NCI-H1417 treated with DMSO at 0.1 percent for 48 hours (cell line): ENCODE data around the gene ARMC6.

Experiments
- DNase-seq: peaks from one replicate; lab custom pipeline; 2025; lab: John Stamatoyannopoulos, UW

The ARMC6 gene

GRCh38 chr19:19054315-19054938, 21.0 kb downstream of the ARMC6 start:
- no peak for DNase-seq

GRCh38 chr19:19054939-19055440, 21.6 kb downstream of the ARMC6 start:
- DNase-seq, result no peak

GRCh38 chr19:19055701-19056100, 22.3 kb downstream of the ARMC6 start:
- DNase-seq, result no peak

GRCh38 chr19:19056636-19057275, 23.4 kb downstream of the ARMC6 start:
- DNase-seq, result no peak

- no peak for DNase-seq
Measured at GRCh38 chr19:19057317-19057716, 23.9 kb downstream of the ARMC6 start.

GRCh38 chr19:19057720-19058119, 24.3 kb downstream of the ARMC6 start:
- DNase-seq, result no peak

GRCh38 chr19:19059018-19059836, 25.8 kb downstream of the ARMC6 start:
- DNase-seq, result no peak

GRCh38 chr19:19059837-19060611, 26.6 kb downstream of the ARMC6 start:
- no peak for DNase-seq

- DNase-seq, result no peak
Measured at GRCh38 chr19:19061506-19061905, 28.1 kb downstream of the ARMC6 start.

GRCh38 chr19:19062454-19063182, 29.2 kb downstream of the ARMC6 start:
- DNase-seq, result no peak

- DNase-seq, result peak; percentile 98
Measured at GRCh38 chr19:19063183-19064097, 30.0 kb downstream of the ARMC6 start, which contains the start of gene SLC25A42. Gene SLC25A42 (plus strand): TSS chr19:19063994. CDS start chr19:19096125, 32,131 bp downstream.

- DNase-seq, result no peak
Measured at GRCh38 chr19:19064098-19064722, 30.8 kb downstream of the ARMC6 start.

- DNase-seq, result no peak
Measured at GRCh38 chr19:19064811-19065745, 31.7 kb downstream of the ARMC6 start.

- DNase-seq, result no peak
Measured at GRCh38 chr19:19067276-19068072, 34.1 kb downstream of the ARMC6 start.

- DNase-seq, result no peak
Measured at GRCh38 chr19:19068659-19069654, 35.6 kb downstream of the ARMC6 start.

GRCh38 chr19:19071897-19072296, 38.5 kb downstream of the ARMC6 start:
- no peak for DNase-seq
